ENCODE data around the gene ADH1A.
"Not testable (repeated sequence)": the region's sequence is repeated elsewhere in the genome, so short reads cannot be mapped to it uniquely, and the experiment has no call there.

Gene ADH1A

DNA sequence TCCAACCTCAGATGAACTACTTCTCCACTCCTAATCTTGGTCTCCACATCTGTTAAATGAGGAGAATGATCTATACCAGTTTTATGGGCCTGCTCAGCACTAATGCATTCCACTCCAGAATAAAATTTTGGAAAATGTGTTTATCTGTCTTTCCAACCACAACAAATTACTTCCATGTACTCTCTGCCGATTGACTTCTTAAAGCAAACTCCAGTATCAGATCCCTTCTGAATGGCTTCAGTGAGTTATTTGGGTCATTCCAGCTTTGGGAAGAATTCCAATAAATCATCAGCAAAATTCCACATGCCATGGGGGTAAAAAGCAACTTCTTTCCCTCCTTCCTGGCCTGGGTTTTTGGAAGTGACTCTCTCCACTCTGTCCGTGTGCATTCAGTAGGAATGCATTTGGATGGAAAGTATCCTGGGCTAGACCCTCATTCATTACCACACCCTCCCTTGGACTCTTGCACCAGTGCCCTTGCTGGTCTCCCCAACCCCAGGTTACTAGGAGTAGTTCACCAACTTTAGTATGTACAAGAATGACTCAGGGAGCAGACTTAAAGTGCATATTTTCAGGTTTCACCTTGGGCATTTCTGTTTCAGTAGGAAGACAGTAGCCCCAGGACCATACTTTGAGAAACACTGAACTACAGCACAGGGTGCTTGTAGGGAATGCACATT is 56.3 kb downstream of the ADH1A start:
- Mint-ChIP-seq H3K9me3 (peaks cover 8% of the 10 kb centered on the region), H3K4me3 (no peak overlapping the region), H3K4me1 (ENCODE audit: low read depth) (no peaks in the 10 kb centered on the region), H3K27me3 (peaks cover 6% of the 10 kb centered on the region), H3K36me3 (ENCODE audit: low read depth) (no peaks in the 10 kb centered on the region), H3K27ac (no peak overlapping the region)

DNA sequence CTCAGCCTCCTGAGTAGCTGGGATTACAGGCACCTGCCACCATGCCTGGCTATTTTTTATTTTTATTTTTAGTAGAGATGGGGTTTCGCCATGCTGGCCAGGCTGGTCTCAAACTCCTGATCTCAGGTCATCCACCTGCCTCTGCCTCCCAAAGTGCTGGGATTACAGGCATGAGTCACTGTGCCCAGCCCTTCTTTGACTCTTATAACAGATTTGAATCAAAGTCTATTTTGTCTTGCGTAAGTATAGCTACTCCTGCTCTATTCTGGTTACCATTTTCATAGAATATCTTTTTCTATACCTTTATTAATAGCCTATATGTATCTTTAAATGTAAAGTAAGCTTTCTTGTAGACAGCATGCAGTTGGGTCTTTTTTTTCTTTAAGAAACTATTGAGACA is 57.4 kb downstream of the ADH1A start:
- H3K27ac Mint-ChIP-seq; H3K9me3 Mint-ChIP-seq; H3K36me3 Mint-ChIP-seq (ENCODE audit: low read depth); H3K4me3 Mint-ChIP-seq; H3K27me3 Mint-ChIP-seq; H3K4me1 Mint-ChIP-seq (ENCODE audit: low read depth): not testable (repeated sequence)

DNA sequence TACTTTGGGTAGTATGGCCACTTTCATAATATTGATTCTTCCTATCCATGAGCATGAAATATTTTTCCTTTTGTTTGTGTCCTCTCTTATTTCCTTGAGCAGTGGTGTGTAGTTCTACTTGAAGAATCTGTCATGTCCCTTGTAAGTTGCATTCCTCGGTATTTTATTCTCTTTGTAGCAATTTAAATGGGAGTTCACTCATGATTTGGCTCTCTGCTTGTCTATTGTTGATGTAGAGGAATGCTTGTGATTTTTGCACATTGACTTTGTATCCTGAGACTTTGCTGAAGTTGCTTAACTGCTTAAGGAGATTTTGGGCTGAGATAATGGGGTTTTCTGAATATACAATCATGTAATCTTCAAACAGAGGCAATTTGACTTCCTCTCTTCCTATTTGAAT is 62.1 kb downstream of the ADH1A start:
- H3K9me3 Mint-ChIP-seq; H3K4me3 Mint-ChIP-seq; H3K27ac Mint-ChIP-seq; H3K27me3 Mint-ChIP-seq; H3K36me3 Mint-ChIP-seq (ENCODE audit: low read depth); H3K4me1 Mint-ChIP-seq (ENCODE audit: low read depth): not testable (repeated sequence)

DNA sequence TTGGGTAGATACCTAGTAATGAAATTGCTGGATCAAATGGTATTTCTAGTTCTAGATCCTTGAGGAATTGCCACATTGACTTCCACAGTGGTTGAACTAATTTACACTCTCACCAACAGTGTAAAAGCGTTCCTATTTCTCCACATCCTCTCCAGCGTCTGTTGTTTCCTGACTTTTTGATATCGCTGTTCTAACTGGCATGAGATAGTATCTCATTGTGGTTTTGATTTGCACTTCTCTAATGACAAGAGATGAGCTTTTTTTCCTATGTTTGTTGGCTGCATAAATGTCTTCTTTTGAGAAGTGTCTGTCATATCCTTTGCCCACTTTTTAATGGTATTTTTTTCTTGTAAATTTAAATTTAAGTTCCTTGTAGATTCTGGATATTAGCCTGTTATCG is 63.1 kb downstream of the ADH1A start:
- H3K27me3 Mint-ChIP-seq; H3K27ac Mint-ChIP-seq; H3K4me1 Mint-ChIP-seq (ENCODE audit: low read depth); H3K9me3 Mint-ChIP-seq; H3K4me3 Mint-ChIP-seq; H3K36me3 Mint-ChIP-seq (ENCODE audit: low read depth): not testable (repeated sequence)
